Right hindlimb (tissue), 1 donor: ENCODE data around the gene FAM161A.

Source experiments
- DNase-seq: peaks from one replicate; pipeline ENCODE4 v3.0.0-alpha.2; 2018

FAM161A gene

GRCh38 chr2:61784643-61785042 is 69.2 kb downstream of the FAM161A start:
- no peak for DNase-seq

GRCh38 chr2:61775956-61776570 is 77.8 kb downstream of the FAM161A start:
- DNase-seq = no peak
